Left hindlimb (tissue), 1 donor: Measurements from ENCODE around the gene HSPB8.
A peak's percentile ranks its signal among the peaks of the same experiment; 100 is the strongest.
"Not testable (repeated sequence)": the region's sequence is repeated elsewhere in the genome, so short reads cannot be mapped to it uniquely, and the experiment has no call there.

Source experiments
- DNase-seq: peaks from one replicate; pipeline ENCODE4 v3.0.0-alpha.2; 2018

The HSPB8 gene

GRCh38 chr12:119207063-119207560 is 28.4 kb downstream of the HSPB8 start:
- DNase-seq: no peak

GRCh38 chr12:119208626-119209061 is 29.9 kb downstream of the HSPB8 start:
- DNase-seq: peak; percentile 80

- no peak for DNase-seq
These were observed 33.2 kb downstream of the HSPB8 start for GRCh38 chr12:119211884-119212283.

- no peak for DNase-seq
These were observed 37.4 kb downstream of the HSPB8 start for GRCh38 chr12:119216084-119216483.

- not testable (repeated sequence) for DNase-seq
These were observed 40.1 kb downstream of the HSPB8 start for GRCh38 chr12:119218875-119219274.

- no peak for DNase-seq
These were observed 43.7 kb downstream of the HSPB8 start for GRCh38 chr12:119222222-119222951.

GRCh38 chr12:119225454-119225853 is 46.7 kb downstream of the HSPB8 start:
- DNase-seq: no peak

GRCh38 chr12:119227292-119227691 is 48.6 kb downstream of the HSPB8 start:
- no peak for DNase-seq

- no peak for DNase-seq
These were observed 50.5 kb downstream of the HSPB8 start for GRCh38 chr12:119229205-119229604.

- no peak for DNase-seq
These were observed 51.1 kb downstream of the HSPB8 start for GRCh38 chr12:119229837-119230236.

- no peak for DNase-seq
These were observed 52.1 kb downstream of the HSPB8 start for GRCh38 chr12:119230807-119231206.

- DNase-seq: no peak
These were observed 53.0 kb downstream of the HSPB8 start for GRCh38 chr12:119231774-119232173.

GRCh38 chr12:119235197-119235751 is 56.5 kb downstream of the HSPB8 start:
- no peak for DNase-seq

- no peak for DNase-seq
These were observed 57.6 kb downstream of the HSPB8 start for GRCh38 chr12:119236372-119236771.

GRCh38 chr12:119239040-119239439 is 60.3 kb downstream of the HSPB8 start:
- DNase-seq: no peak

- no peak for DNase-seq
These were observed 62.3 kb downstream of the HSPB8 start for GRCh38 chr12:119241049-119241448.

- DNase-seq: no peak
These were observed 62.9 kb downstream of the HSPB8 start for GRCh38 chr12:119241580-119242169.
